ENCODE results near the gene CLDN14.
A peak's percentile ranks its signal among the peaks of the same experiment; 100 is the strongest.

The CLDN14 gene

GRCh38 chr21:36507397-36508018, 27.6 kb upstream of the CLDN14 start:
- ChIA-PET POLR2A (no interaction called here), CTCF (interaction anchor here (0.6 to 1.4 kb wide), 2 partner anchors 83 to 146 kb away, joined by 3 read pairs; no protein-coding TSS in a partner anchor)
- DNase-seq (ENCODE audit: extremely low spot score) = no peak

GRCh38 chr21:36506482-36506881, 26.6 kb upstream of the CLDN14 start:
- TF ChIP-seq L3MBTL2 (conservative IDR thresholded peaks at IDR 0.05) (no peak), BHLHE40 (IDR thresholded peaks at IDR 0.05; ENCODE audit: borderline replicate concordance) (no peak), TARDBP (IDR thresholded peaks at IDR 0.05) (no peak), SP1 (IDR thresholded peaks at IDR 0.05) (no peak), FOXA1 (IDR thresholded peaks at IDR 0.05) (no peak), ELF4 (IDR thresholded peaks at IDR 0.05) (no peak), ARNT (IDR thresholded peaks at IDR 0.05) (no peak), PKNOX1 (IDR thresholded peaks at IDR 0.05) (no peak), ZNF384 (IDR thresholded peaks at IDR 0.05) (no peak), FOXM1 (IDR thresholded peaks at IDR 0.05; ENCODE audit: borderline replicate concordance) (no peak), FOXK2 (IDR thresholded peaks at IDR 0.05) (no peak), LEF1 (IDR thresholded peaks at IDR 0.05; ENCODE audit: borderline replicate concordance) (no peak), HDGF (IDR thresholded peaks at IDR 0.05; ENCODE audit: borderline replicate concordance) (no peak)
- POLR2A ChIA-PET = no interaction called here
- CTCF ChIA-PET = no interaction called here

More at GRCh38 chr21:36507397-36508018, 27.6 kb upstream of the CLDN14 start:
- TF ChIP-seq PKNOX1 (IDR thresholded peaks at IDR 0.05) (no peak), FOXM1 (IDR thresholded peaks at IDR 0.05; ENCODE audit: borderline replicate concordance) (no peak), ELF4 (IDR thresholded peaks at IDR 0.05) (no peak), ARNT (IDR thresholded peaks at IDR 0.05) (no peak), SUZ12 (IDR thresholded peaks at IDR 0.05) (no peak), FOXK2 (IDR thresholded peaks at IDR 0.05) (no peak), LEF1 (IDR thresholded peaks at IDR 0.05; ENCODE audit: borderline replicate concordance) (no peak), SP1 (IDR thresholded peaks at IDR 0.05) (no peak), BHLHE40 (IDR thresholded peaks at IDR 0.05; ENCODE audit: borderline replicate concordance) (no peak), HDGF (IDR thresholded peaks at IDR 0.05; ENCODE audit: borderline replicate concordance) (no peak), ZNF384 (IDR thresholded peaks at IDR 0.05) (no peak), L3MBTL2 (conservative IDR thresholded peaks at IDR 0.05) (no peak), TARDBP (IDR thresholded peaks at IDR 0.05) (no peak), CTBP1 (IDR thresholded peaks at IDR 0.05; ENCODE audit: borderline replicate concordance) (no peak), FOXA1 (IDR thresholded peaks at IDR 0.05) (no peak), NFRKB (IDR thresholded peaks at IDR 0.05) (no peak)

GRCh38 chr21:36504067-36505058, 24.4 kb upstream of the CLDN14 start:
- ChIA-PET POLR2A (no interaction called here), CTCF (interaction anchor here (0.6 to 1.5 kb wide), 5 partner anchors 25 to 435 kb away, joined by 3 to 4 read pairs (median 4); no protein-coding TSS in a partner anchor)
- TF ChIP-seq ZNF384 (IDR thresholded peaks at IDR 0.05) (no peak), FOXM1 (IDR thresholded peaks at IDR 0.05; ENCODE audit: borderline replicate concordance) (no peak), BHLHE40 (IDR thresholded peaks at IDR 0.05; ENCODE audit: borderline replicate concordance) (no peak), FOXA1 (IDR thresholded peaks at IDR 0.05) (no peak), L3MBTL2 (conservative IDR thresholded peaks at IDR 0.05) (no peak), HDGF (IDR thresholded peaks at IDR 0.05; ENCODE audit: borderline replicate concordance) (no peak), NFRKB (IDR thresholded peaks at IDR 0.05) (no peak), TARDBP (IDR thresholded peaks at IDR 0.05) (no peak), CTBP1 (IDR thresholded peaks at IDR 0.05; ENCODE audit: borderline replicate concordance) (no peak), ELF4 (IDR thresholded peaks at IDR 0.05) (no peak), FOXK2 (IDR thresholded peaks at IDR 0.05) (no peak), PKNOX1 (IDR thresholded peaks at IDR 0.05) (no peak), SP1 (IDR thresholded peaks at IDR 0.05) (no peak), ARNT (IDR thresholded peaks at IDR 0.05) (no peak), SUZ12 (IDR thresholded peaks at IDR 0.05) (no peak), LEF1 (IDR thresholded peaks at IDR 0.05; ENCODE audit: borderline replicate concordance) (no peak)
- DNase-seq (ENCODE audit: extremely low spot score) = peak; percentile 50

More at GRCh38 chr21:36506482-36506881, 26.6 kb upstream of the CLDN14 start:
- no peak for DNase-seq (ENCODE audit: extremely low spot score)

GRCh38 chr21:36502365-36502764, 22.4 kb upstream of the CLDN14 start:
- ChIA-PET CTCF (interaction anchor here (0.8 to 1.9 kb wide), 3 partner anchors 36 to 128 kb away, joined by 4 to 6 read pairs (median 6); no protein-coding TSS in a partner anchor), POLR2A (no interaction called here)
- no peak for DNase-seq (ENCODE audit: extremely low spot score)
- no peak for TF ChIP-seq L3MBTL2 (conservative IDR thresholded peaks at IDR 0.05)
- TF ChIP-seq LEF1 (IDR thresholded peaks at IDR 0.05; ENCODE audit: borderline replicate concordance) = no peak
- no peak for TF ChIP-seq PKNOX1 (IDR thresholded peaks at IDR 0.05)
- TF ChIP-seq FOXK2 (IDR thresholded peaks at IDR 0.05) = no peak
- TF ChIP-seq SP1 (IDR thresholded peaks at IDR 0.05) = no peak
- no peak for TF ChIP-seq TARDBP (IDR thresholded peaks at IDR 0.05)
- TF ChIP-seq FOXA1 (IDR thresholded peaks at IDR 0.05) = no peak
- no peak for TF ChIP-seq ARNT (IDR thresholded peaks at IDR 0.05)
- TF ChIP-seq HDGF (IDR thresholded peaks at IDR 0.05; ENCODE audit: borderline replicate concordance) = no peak
- no peak for TF ChIP-seq SUZ12 (IDR thresholded peaks at IDR 0.05)
- no peak for TF ChIP-seq FOXM1 (IDR thresholded peaks at IDR 0.05; ENCODE audit: borderline replicate concordance)
- no peak for TF ChIP-seq NFRKB (IDR thresholded peaks at IDR 0.05)
- TF ChIP-seq ELF4 (IDR thresholded peaks at IDR 0.05) = no peak
- TF ChIP-seq CTBP1 (IDR thresholded peaks at IDR 0.05; ENCODE audit: borderline replicate concordance) = no peak

All from HEK293T (cell line).